H1 (cell line): ENCODE data around the gene ITIH4. TPM values are rescaled to one million over a fixed set of nuclear protein-coding genes. Genes with fewer than 3 reads are reported as not detected.
A peak's percentile ranks its signal among the peaks of the same experiment; 100 is the strongest.

Experiments
- CTCF ChIA-PET: fragments of 300-600 bp; sonication (Branson Sonifier 250); formaldehyde crosslinking; loops from one replicate; lab custom pipeline; 2021; ENCODE audit not compliant: partially characterized antibody; lab: Charles Lee
- POLR2A ChIA-PET: fragments of 300-600 bp; sonication (Branson Sonifier 250); formaldehyde crosslinking; loops from one replicate; lab custom pipeline; 2021; ENCODE audit warnings: inconsistent platforms; ENCODE audit not compliant: partially characterized antibody; lab: Charles Lee
- DNase-seq, 2 experiments: peaks; one replicate each; pipeline versions ENCODE4 v3.0.0 to v3.0.0-alpha.2; 2010 to 2022; ENCODE audit warnings: low spot score in 2 of 2, low read depth in 1 of 2, mixed read lengths in 1 of 2
- FAIRE-seq: peaks from 2 replicates; lab custom pipeline; 2011; peaks lifted over from hg19 to GRCh38; lab: Jason Lieb, UNC
- H2AFZ ChIP-seq: 2 replicates; pipeline ENCODE4 v1.8.1; 2012; ENCODE audit warnings: low read length, inconsistent platforms
- H2AK5ac ChIP-seq: 2 replicates; pipeline ENCODE4 v1.6.1; 2013; ENCODE audit warnings: low read depth, low read length
- H2BK120ac ChIP-seq: replicated peaks from 2 replicates; pipeline ENCODE3; 2013; ENCODE audit warnings: low read depth, low read length, inconsistent platforms
- H2BK12ac ChIP-seq: 2 replicates; pipeline ENCODE4 v1.6.1; 2013; ENCODE audit warnings: low read depth, low read length
- H2BK15ac ChIP-seq: 2 replicates; pipeline ENCODE4 v1.6.1; 2013; ENCODE audit warnings: low read length
- H2BK20ac ChIP-seq: 2 replicates; pipeline ENCODE4 v1.6.1; 2013; ENCODE audit warnings: low read length
- H2BK5ac ChIP-seq: 2 replicates; pipeline ENCODE4 v1.6.1; 2013; ENCODE audit warnings: low read depth, low read length
- H3K14ac ChIP-seq: 2 replicates; pipeline ENCODE4 v1.6.1; 2013; ENCODE audit warnings: inconsistent platforms; ENCODE audit not compliant: insufficient read length
- H3K18ac ChIP-seq: 2 replicates; pipeline ENCODE4 v1.6.1; 2013; ENCODE audit warnings: low read length; ENCODE audit errors: extremely low read depth
- H3K23ac ChIP-seq: 2 replicates; pipeline ENCODE4 v1.6.1; 2013; ENCODE audit warnings: inconsistent platforms; ENCODE audit not compliant: insufficient read length
- H3K23me2 ChIP-seq: 2 replicates; pipeline ENCODE4 v1.6.1; 2013; ENCODE audit warnings: low read depth, low read length
- H3K27ac ChIP-seq: 2 replicates; pipeline ENCODE4 v1.6.1; 2011; ENCODE audit warnings: low read depth, low read length, inconsistent platforms
- H3K27me3 ChIP-seq, 4 experiments: replicated peaks in 1 of 4; 1 replicate in 1 of 4; 2 replicates in 3 of 4; pipeline versions ENCODE4 v1.6.1 to v1.8.1; 2011 to 2013; ENCODE audit warnings: low read length in 3 of 4, mild to moderate bottlenecking in 3 of 4, inconsistent platforms in 2 of 4, mixed read lengths in 2 of 4, moderate library complexity in 1 of 4; ENCODE audit not compliant: control insufficient read depth in 3 of 4, insufficient read depth in 3 of 4; ENCODE audit errors: extremely low read depth in 1 of 4
- H3K36me3 ChIP-seq, 4 experiments: 2 replicates each; pipeline versions ENCODE4 v1.6.1 to v1.8.1; 2011 to 2013; ENCODE audit warnings: mild to moderate bottlenecking in 4 of 4, low read length in 3 of 4, moderate library complexity in 2 of 4, control low read depth in 1 of 4, inconsistent platforms in 1 of 4; ENCODE audit not compliant: insufficient read depth in 4 of 4, control insufficient read depth in 2 of 4
- H3K4ac ChIP-seq: replicated peaks from 2 replicates; pipeline ENCODE3; 2013; ENCODE audit warnings: low read length, low read depth, mixed read lengths, inconsistent platforms; ENCODE audit not compliant: insufficient read length
- H3K4me1 ChIP-seq, 4 experiments: replicated peaks in 1 of 4; 1 replicate in 1 of 4; 2 replicates in 3 of 4; pipeline versions ENCODE4 v1.6.1 to v1.8.1; 2011 to 2013; ENCODE audit warnings: low read length in 3 of 4, inconsistent platforms in 2 of 4, mixed read lengths in 1 of 4; ENCODE audit not compliant: insufficient read depth in 4 of 4, control insufficient read depth in 3 of 4
- H3K4me2 ChIP-seq, 2 experiments: 2 replicates each; pipeline versions ENCODE4 v1.6.1 to v1.8.1; 2011 to 2013; ENCODE audit warnings: low read depth in 2 of 2, low read length in 2 of 2, control low read depth in 1 of 2, inconsistent platforms in 1 of 2, mild to moderate bottlenecking in 1 of 2; ENCODE audit not compliant: insufficient read depth in 1 of 2
- H3K4me3 ChIP-seq, 4 experiments: fragments of 200-600, 300-600 bp in 1 of 4; sonication (generic), shearing (Covaris generic), sonication (Bioruptor Twin) in 1 of 4; 2 replicates each; pipeline versions ENCODE4 v1.5.1 to v1.8.1; 2011 to 2016; ENCODE audit warnings: low read length in 4 of 4, low read depth in 3 of 4, control low read depth in 2 of 4, inconsistent platforms in 2 of 4, mild to moderate bottlenecking in 2 of 4, mixed read lengths in 1 of 4, moderate library complexity in 1 of 4; ENCODE audit not compliant: insufficient read depth in 2 of 4; ENCODE audit errors: extremely low read depth in 1 of 4
- H3K56ac ChIP-seq: replicated peaks from 2 replicates; pipeline ENCODE3; 2013; ENCODE audit warnings: low read depth, mild to moderate bottlenecking, mixed read lengths, low read length, inconsistent platforms; ENCODE audit not compliant: insufficient read length
- H3K79me1 ChIP-seq: 2 replicates; pipeline ENCODE4 v1.6.1; 2013; ENCODE audit warnings: low read depth, low read length, control low read depth
- H3K79me2 ChIP-seq, 2 experiments: 2 replicates each; pipeline versions ENCODE4 v1.6.1 to v1.8.1; 2012 to 2013; ENCODE audit warnings: low read length in 2 of 2, mild to moderate bottlenecking in 2 of 2, inconsistent platforms in 1 of 2; ENCODE audit not compliant: insufficient read depth in 2 of 2, control insufficient read depth in 1 of 2
- H3K9ac ChIP-seq, 4 experiments: replicated peaks in 1 of 4; 1 replicate in 1 of 4; 2 replicates in 3 of 4; pipeline versions ENCODE4 v1.6.1 to v1.8.1; 2011 to 2013; ENCODE audit warnings: low read depth in 3 of 4, low read length in 3 of 4, control low read depth in 2 of 4, mild to moderate bottlenecking in 2 of 4, moderate library complexity in 2 of 4, inconsistent platforms in 1 of 4; ENCODE audit errors: extremely low read depth in 1 of 4
- H3K9me3 ChIP-seq, 2 experiments: 2 replicates each; pipeline versions ENCODE4 v1.6.1 to v1.8.1; 2012 to 2013; ENCODE audit warnings: mild to moderate bottlenecking in 2 of 2, moderate library complexity in 2 of 2, control low read depth in 1 of 2, inconsistent platforms in 1 of 2, low read depth in 1 of 2, low read length in 1 of 2, mixed read lengths in 1 of 2; ENCODE audit not compliant: insufficient read depth in 2 of 2
- H4K20me1 ChIP-seq, 2 experiments: replicated peaks in 1 of 2; 2 replicates each; pipeline versions ENCODE3 to v1.8.1; 2011 to 2013; ENCODE audit warnings: inconsistent platforms in 2 of 2, low read length in 2 of 2, mild to moderate bottlenecking in 1 of 2; ENCODE audit not compliant: insufficient read depth in 2 of 2, control insufficient read depth in 1 of 2
- H4K5ac ChIP-seq: 2 replicates; pipeline ENCODE4 v1.6.1; 2013; ENCODE audit warnings: low read length, low read depth, mixed read lengths, inconsistent platforms; ENCODE audit not compliant: insufficient read length
- H4K8ac ChIP-seq: 2 replicates; pipeline ENCODE4 v1.8.0; 2013; ENCODE audit warnings: mild to moderate bottlenecking, moderate library complexity, low read length, inconsistent platforms; ENCODE audit not compliant: insufficient read depth; ENCODE audit errors: extremely low read depth
- H4K91ac ChIP-seq: replicated peaks from 2 replicates; pipeline ENCODE3; 2013; ENCODE audit warnings: low read length, mixed read lengths, inconsistent platforms; ENCODE audit not compliant: insufficient read length
- BCL11A ChIP-seq, 2 experiments: IDR thresholded peaks; one replicate each; pipeline ENCODE4 v1.6.1; 2011; ENCODE audit warnings: low read depth in 2 of 2, low read length in 2 of 2, mild to moderate bottlenecking in 2 of 2
- EP300 ChIP-seq, 2 experiments: IDR thresholded peaks; 1 replicate in 1 of 2; 2 replicates in 1 of 2; pipeline ENCODE4 v1.6.1; 2011 to 2012; ENCODE audit warnings: low read depth in 2 of 2, low read length in 2 of 2, mild to moderate bottlenecking in 2 of 2, borderline replicate concordance in 1 of 2, inconsistent platforms in 1 of 2, moderate library complexity in 1 of 2
- WGBS, 2 experiments: shearing (Covaris generic) in 1 of 2; methylation state at CpG; one replicate each; pipeline versions ENCODE4 v1.1.6 to v1.1.7; 2013 to 2015; ENCODE audit warnings: low lambda C conversion rate in 2 of 2, mixed read lengths in 2 of 2, inconsistent platforms in 1 of 2, low coverage in 1 of 2, missing lambda C conversion rate in 1 of 2; ENCODE audit not compliant: insufficient replicate concordance in 2 of 2, insufficient coverage in 1 of 2, insufficient read length in 1 of 2; ENCODE audit errors: extremely low coverage in 1 of 2, missing lambda C conversion rate in 1 of 2; 5-methylcytosine and 5-hydroxymethylcytosine counted together
- polyA plus RNA-seq, 7 experiments: library from polyadenylated mRNA; depleted of rRNA in 3 of 7; stranded (reverse) in 5 of 7; unstranded in 2 of 7; fragments of >200 nt in 5 of 7; fragments of 200-250 nt in 2 of 7; gene quantifications; 1 replicate in 5 of 7; 2 replicates in 1 of 7; 4 replicates in 1 of 7; pipeline versions ENCODE4 v1.2.1 to v1.2.3, GENCODE V29; 2011 to 2013; ENCODE audit warnings: missing spikeins in 2 of 7, mixed read lengths in 2 of 7
- total RNA-seq: library from RNA; stranded (reverse); fragmentation: NEBNext Ultra II Directional; extraction: Animal tissue kit (Norgen Biotek cat#: 25700); gene quantifications from 2 replicates; pipeline ENCODE4 v1.2.1, GENCODE V29; 2021
- TF ChIP-seq, protein P1 (sequence below), 3 experiments: IDR thresholded peaks; 1 replicate in 2 of 3; 2 replicates in 1 of 3; pipeline versions ENCODE4 v1.5.1 to v1.6.1; 2011; ENCODE audit warnings: low read length in 3 of 3, mild to moderate bottlenecking in 3 of 3, inconsistent platforms in 2 of 3, low read depth in 1 of 3, moderate library complexity in 1 of 3; ENCODE audit not compliant: insufficient read depth in 1 of 3; ENCODE audit errors: control extremely low read depth in 1 of 3

ITIH4 gene
- total and polyA plus RNA-seq, 2 of the 8 experiments (the other 6 are each of a cell fraction or from before 2014, with no cell fraction given) = 3.4 to 3.7 TPM

DNA sequence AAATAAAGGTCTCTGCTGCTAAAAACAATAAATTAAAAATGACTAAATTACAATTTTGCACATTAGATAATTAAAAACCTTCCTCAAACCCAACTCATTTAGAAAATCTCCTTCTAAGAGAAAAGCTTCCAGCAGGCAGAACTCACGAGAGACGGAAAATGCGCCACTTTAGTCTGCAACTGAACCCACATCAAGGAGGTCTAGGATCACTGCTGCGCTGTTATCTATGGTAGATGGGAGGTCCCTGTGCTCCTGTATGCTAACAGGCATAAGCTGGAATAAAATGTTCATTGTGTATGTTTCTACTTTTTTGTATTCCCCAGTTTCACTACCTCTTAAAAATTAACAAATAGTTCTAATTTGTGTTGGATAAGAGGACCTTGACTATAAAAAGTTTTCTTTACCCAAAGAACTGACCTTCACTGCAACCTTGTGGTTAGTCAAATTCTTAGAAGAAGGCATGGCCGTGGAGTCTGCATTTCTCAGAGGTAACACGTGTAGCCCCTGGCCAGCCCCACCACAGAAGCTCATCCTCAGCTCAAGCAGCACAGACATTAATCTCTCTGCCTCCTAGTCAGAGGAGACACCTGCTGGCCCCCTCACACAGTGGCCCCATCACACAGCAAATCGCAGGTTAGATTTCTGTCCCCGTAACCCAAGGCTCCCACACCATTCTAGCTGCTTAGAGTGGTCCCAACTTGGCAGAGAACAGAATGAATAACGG is 44.6 kb upstream of the ITIH4 start:
- no peak overlapping the region for H2BK5ac ChIP-seq
- no peak overlapping the region; a peak in 1 of 7 replicates for H3K9ac ChIP-seq
- H3K79me2 ChIP-seq = peaks cover 0 to 17% of the 10 kb centered on the region in 2 experiments; a peak in 2 of 4 replicates
- H2BK12ac ChIP-seq = 0 out of 2 replicates have a peak overlapping the region, but pooled peaks have one; percentile 50
- DNase-seq (no peak), FAIRE-seq (no peak)
- no peak overlapping the region for H2AFZ ChIP-seq
- no peak overlapping the region for H4K5ac ChIP-seq
- H3K4ac ChIP-seq = no peak overlapping the region
- H3K79me1 ChIP-seq = peaks cover 5% of the 10 kb centered on the region
- ChIA-PET POLR2A (interaction anchor here (1.2 kb wide), 1 partner anchor 21 kb away, joined by 3 read pairs; no protein-coding TSS in a partner anchor), CTCF (interaction anchor here (0.6 to 2.0 kb wide), 8 partner anchors 21 to 236 kb away, joined by 3 to 6 read pairs (median 3); no protein-coding TSS in a partner anchor)
- no peak overlapping the region for H3K14ac ChIP-seq
- H2AK5ac ChIP-seq = no peak overlapping the region
- peaks cover 0 to 9% (median 3%) of the 10 kb centered on the region in 4 experiments; a peak in 5 of 7 replicates for H3K4me1 ChIP-seq
- peaks cover 0 to 10% of the 10 kb centered on the region in 2 experiments for H4K20me1 ChIP-seq
- WGBS, 2 experiments = 88% methylated on average over 9 of the region's 9 CpGs; no CpG with 5 or more reads in 1 of the 2 experiments
- H3K27ac ChIP-seq = no peak overlapping the region
- H3K4me2 ChIP-seq = no peak overlapping the region
- no peak overlapping the region for H3K4me3 ChIP-seq
- no peak overlapping the region for H2BK120ac ChIP-seq
- H4K8ac ChIP-seq = no peak overlapping the region
- H3K56ac ChIP-seq = no peak overlapping the region
- H3K23ac ChIP-seq = no peak overlapping the region
- H3K23me2 ChIP-seq = no peaks in the 10 kb centered on the region; the same call in 1 of the 2 replicates
- no peak overlapping the region; the same call in 1 of the 2 replicates for H3K18ac ChIP-seq
- no peaks in the 10 kb centered on the region for H3K27me3 ChIP-seq
- H4K91ac ChIP-seq = no peak overlapping the region
- no peaks in the 10 kb centered on the region for H3K9me3 ChIP-seq
- no peak overlapping the region for H2BK20ac ChIP-seq
- H2BK15ac ChIP-seq = no peak overlapping the region
- H3K36me3 ChIP-seq = no peaks in the 10 kb centered on the region
- TF ChIP-seq BCL11A (IDR thresholded peaks at IDR 0.05; ENCODE audit: low read depth in 2 of 2, low read length in 2 of 2) = no peak
- TF ChIP-seq, protein P1, sequence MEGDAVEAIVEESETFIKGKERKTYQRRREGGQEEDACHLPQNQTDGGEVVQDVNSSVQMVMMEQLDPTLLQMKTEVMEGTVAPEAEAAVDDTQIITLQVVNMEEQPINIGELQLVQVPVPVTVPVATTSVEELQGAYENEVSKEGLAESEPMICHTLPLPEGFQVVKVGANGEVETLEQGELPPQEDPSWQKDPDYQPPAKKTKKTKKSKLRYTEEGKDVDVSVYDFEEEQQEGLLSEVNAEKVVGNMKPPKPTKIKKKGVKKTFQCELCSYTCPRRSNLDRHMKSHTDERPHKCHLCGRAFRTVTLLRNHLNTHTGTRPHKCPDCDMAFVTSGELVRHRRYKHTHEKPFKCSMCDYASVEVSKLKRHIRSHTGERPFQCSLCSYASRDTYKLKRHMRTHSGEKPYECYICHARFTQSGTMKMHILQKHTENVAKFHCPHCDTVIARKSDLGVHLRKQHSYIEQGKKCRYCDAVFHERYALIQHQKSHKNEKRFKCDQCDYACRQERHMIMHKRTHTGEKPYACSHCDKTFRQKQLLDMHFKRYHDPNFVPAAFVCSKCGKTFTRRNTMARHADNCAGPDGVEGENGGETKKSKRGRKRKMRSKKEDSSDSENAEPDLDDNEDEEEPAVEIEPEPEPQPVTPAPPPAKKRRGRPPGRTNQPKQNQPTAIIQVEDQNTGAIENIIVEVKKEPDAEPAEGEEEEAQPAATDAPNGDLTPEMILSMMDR (IDR thresholded peaks at IDR 0.05; ENCODE audit: control extremely low read depth in 1 of 3, insufficient read depth in 1 of 3, low read depth in 1 of 3, low read length in 3 of 3) = peak in 1 of 3 experiments; percentile 2; a peak in 1 of 4 replicates
- no peak for TF ChIP-seq EP300 (IDR thresholded peaks at IDR 0.05; ENCODE audit: borderline replicate concordance in 1 of 2, low read depth in 2 of 2, low read length in 2 of 2)
- TF ChIP-seq, all 59 proteins: peak for 1
